HG02588 (cell line): ENCODE data around the gene MAPKAPK3.

Source experiments
- ATAC-seq: cut with Tn5 transposase; IDR thresholded peaks from one replicate; pipeline ENCODE4 v1.9.1; 2021; ENCODE audit warnings: mild to moderate bottlenecking, moderate library complexity; ENCODE audit not compliant: unreplicated experiment

Gene MAPKAPK3

DNA sequence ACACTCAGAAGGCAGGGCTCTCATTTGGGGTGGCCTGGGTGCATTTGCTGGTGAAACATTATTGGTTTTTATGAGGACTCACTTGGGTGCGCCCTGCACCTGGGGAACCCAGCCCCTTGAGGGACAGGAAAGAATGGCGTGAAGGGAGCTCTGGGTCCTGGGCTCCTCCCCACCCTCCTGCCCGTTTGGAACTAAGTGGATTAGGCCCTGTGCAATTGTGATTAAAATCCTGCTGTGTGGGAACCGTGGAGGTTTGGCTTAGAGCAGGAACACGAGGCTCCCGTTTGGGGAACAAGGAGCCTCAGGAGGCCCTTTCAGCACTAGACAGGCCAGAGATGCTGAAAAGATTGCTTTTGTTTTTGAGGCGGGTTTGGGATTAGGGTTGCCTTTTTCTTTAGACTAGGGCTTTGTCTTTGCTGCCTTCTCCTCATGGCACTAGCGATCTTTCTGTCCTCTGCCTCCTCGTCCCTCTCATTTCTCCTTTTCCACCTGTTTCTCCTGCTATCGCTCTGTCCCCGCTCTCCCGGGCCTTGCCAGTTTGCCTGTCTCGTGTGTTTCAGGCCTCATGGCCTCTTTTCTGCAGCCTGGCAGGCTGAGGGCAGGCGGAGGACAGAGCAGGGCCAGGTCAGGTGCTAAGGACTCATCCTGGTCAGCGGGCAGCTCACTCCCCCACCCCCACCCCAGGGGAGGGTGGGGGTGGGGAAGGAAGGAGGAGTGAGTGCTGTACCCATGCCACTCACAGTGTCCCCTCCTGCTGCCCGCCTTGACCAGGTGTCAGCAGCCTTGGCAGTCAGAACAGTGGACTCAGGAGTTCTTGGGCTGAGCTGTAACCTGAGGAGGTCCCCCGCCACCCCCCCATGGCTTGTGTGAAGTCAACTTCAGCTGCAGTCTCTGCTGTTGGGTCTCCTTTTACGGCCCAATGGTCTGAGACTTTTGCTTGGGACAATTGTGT lies 8.6 kb downstream of the MAPKAPK3 start:
- ATAC-seq = no peak

DNA sequence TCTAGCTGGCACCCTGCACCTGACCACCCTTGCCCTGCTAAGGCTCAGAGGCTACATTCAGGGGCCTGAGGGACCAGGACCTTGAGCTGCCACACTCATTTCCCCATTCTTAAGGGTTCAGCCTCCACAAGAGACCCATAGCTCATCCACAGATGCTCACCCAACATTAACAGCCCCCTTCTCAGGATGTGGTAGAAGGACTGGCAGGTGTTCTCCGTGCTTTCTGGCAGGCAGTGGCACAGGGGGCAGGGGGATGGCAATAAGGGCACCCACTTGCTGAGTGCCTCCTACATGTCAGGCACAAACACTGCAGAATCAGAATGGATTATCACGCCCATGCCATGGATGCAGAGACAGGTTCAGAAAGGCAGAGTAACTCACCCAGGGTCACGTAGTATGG lies 9.4 kb downstream of the MAPKAPK3 start:
- ATAC-seq = no peak

DNA sequence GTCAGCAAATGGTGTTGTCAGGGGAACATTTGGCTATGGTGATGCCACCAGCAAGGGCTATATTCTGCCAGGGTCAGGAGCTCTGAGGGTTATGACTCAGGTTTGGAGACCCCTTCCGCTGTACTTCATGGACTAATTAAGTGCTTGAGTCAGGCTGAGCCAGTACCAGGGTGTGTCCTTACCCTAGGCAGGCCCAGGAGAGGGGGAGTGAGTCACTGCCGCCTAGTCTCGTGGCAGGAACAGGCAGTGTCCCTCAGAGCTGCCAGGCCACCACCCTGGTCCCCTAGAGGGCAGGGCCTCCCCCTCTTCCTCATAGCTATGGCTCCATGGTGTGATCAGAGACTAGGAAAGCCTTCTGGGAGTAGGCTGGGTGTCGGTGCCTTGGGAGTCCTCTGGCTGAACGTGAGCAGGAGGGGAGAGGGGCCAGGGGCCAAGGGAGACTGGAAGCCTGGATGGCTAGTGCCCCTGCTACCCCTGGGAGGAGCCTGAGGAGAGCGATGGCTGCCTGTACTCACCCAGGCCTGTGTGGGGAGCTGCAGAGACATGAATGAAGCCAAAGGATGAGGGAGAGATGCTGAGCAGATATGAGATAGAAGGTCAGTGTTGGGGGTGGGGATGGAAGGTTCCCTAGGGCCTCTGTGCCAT lies 10.6 kb downstream of the MAPKAPK3 start:
- no peak for ATAC-seq

DNA sequence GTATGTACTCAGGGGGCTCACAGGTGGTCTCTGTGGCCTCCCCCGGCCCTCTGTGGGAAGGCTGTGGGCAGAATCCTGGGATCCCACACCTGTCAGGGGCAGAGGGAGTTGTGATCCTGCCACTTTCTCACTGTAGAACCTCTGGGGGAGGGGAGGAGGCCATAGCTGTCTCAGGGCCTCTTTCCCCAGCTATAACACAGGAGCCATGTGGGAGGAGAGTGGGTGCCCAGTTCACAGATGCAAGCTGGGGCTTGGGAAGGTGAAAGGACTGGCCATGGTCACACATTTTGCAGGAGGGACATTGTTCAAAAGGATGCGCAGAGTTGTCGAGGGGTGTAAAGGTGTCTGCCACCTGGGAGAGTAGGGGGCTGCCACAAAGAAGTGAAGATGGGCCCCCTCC lies 11.7 kb downstream of the MAPKAPK3 start:
- ATAC-seq = no peak

DNA sequence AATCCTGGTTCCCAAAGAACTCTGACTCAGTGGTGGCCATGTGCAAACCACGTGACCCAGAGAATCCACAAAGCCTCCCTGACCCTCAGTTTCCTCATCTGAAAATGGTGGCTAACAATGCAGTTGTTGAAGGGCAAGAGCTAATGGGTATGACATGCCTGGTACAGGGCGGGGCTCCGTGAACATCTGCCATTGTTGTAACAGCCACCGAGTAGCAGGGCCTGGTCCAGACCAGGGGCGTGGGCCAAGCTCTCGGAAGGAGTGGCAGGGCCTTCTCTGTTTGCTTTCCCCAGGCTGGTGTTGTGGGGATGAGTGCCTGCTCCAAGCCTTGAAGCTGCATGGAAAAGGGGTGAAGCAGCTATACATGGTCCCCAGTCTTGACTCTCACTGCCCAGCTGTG lies 13.4 kb downstream of the MAPKAPK3 start:
- no peak for ATAC-seq

DNA sequence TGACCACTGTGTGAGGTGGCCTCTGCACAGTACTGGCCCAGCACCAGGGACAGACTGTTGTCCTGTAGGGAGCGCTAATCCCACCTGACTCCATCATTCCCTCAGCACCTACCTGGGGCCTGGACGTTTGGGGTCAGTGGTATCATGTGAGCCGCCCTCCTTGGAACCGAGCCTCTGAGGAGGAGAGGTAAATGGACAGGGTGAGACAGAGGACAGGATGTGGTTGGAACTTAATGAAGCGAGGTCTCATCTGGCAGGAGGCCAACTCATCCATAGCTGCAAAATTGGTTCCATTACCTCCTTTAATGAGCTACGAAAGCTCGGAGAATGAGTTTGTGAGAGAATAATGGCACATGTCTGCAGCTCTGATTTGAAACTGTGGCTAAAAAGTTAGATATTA lies 13.9 kb downstream of the MAPKAPK3 start:
- no peak for ATAC-seq

DNA sequence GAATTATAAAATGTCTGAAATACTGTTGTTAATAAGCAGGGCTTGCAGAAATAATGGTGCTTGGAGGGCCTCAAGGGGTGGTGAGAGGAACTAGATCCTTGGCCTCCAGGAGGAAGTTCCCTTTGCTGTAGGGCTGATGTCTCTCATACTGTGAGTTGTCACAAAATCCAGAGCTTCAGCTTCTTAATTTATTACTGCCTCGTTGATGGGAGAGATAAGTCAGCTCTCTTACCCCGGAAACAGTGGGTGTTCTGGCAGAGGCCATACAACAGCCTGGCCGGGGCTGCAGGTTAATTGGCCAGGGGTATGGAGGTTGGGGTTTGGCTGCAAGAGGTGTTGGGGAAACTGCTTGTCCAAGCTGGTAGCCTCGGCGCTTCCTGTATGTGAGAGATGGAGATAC lies 15.5 kb downstream of the MAPKAPK3 start:
- ATAC-seq = no peak

DNA sequence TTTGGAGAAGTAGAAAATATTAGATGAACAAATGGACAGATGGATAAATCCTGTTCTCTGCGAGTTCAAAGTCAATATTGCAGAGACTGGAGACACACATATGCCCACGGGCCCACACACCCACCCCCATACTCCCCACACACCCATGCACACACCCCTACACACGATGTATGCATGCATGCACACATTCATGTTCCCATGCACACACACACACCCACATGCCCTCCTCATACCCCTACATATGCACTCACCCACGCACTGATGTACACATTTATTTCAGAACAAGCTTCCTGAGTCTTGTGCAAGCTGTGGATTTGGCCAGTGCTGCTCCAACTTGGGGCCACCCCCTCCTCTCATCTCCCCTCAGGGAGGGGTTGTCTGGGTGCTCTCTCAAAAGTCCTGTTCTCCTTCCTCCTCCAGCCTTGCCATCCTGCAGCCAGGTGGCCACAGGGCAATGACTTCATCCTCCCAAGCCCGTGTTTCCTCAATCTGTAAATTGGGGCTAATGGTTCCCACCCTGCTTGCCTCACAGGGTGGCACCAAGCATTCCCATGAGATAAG lies 16.4 kb downstream of the MAPKAPK3 start:
- ATAC-seq = no peak

DNA sequence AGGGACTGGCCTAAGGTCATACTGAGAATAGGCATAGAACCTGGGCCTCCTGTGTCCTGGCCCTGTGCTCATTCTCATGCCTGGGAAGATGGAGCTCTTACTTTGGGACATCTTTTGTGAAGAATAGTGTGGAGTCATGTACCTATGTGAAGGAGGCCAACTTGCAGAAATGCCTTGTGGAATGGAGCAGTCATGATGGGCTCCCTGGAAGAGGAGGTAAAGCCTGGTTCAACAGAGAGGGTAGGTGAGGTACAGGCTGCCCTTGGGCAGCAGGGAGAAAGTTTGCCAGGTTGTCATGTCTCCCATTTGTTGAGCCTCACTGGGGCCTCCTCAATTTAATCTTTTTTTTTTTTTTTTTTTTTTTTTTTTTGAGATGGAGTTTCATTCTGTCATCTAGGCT lies 18.1 kb downstream of the MAPKAPK3 start:
- no peak for ATAC-seq

DNA sequence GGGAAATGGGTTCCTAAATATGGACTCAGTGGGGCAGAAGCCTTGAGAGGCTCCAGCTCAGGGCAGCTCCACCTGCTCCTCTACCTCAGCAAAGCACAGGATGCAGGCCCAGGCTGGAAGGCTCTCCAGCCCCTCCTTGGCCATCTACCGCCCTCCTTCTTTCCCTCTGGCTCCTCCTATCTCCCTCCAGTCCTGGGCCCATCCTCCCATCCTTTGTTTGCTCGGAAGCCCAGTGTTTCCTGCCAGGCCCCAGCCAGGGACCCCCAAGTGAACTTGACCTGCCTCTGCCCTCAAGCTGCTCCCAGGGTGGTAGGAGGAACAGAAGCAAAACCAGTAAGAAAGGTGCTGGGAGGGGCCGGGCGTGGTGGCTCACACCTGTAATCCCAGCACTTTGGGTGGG lies 20.1 kb downstream of the MAPKAPK3 start:
- no peak for ATAC-seq

DNA sequence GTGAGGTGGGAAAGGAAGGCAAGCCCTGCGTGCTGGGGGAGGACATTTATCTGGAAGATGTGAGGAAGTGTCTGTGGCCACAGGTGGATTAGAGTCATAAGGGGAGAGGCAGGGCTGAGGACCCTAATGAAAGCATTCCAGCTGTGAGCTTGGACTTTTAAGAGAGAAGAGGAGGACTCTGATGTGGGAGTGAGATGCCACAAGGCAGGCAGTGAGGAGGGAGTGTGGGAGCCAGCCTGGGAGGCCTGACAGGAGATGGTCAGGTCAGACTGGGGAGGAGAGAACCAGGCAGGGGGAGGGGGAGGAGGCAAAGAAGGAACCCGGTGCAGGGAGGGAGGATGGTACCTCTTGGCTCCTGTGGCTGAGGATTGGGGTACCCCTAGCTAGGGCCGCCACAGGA lies 21.0 kb downstream of the MAPKAPK3 start:
- ATAC-seq = no peak

DNA sequence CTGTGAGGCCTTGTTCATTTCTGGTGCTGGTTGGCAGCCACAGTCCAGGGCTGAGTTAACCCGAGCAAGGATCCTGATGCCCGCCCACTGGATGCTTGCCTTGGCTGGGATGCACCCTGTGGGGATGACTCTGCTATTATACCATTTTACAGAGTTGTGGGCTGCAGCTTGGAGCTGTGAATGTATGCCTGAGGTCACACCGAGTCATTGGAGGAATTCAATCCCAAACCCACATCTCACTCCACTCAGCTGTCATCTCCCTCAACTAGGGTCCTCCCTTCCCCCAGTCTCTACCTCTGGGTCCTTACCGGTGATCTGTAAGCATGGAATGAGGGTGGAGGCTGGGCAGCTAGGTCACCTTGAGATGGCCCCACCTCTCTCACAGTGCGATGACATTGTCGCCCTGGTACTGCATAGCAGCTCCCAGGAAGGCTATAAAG lies 22.1 kb downstream of the MAPKAPK3 start:
- ATAC-seq = no peak

DNA sequence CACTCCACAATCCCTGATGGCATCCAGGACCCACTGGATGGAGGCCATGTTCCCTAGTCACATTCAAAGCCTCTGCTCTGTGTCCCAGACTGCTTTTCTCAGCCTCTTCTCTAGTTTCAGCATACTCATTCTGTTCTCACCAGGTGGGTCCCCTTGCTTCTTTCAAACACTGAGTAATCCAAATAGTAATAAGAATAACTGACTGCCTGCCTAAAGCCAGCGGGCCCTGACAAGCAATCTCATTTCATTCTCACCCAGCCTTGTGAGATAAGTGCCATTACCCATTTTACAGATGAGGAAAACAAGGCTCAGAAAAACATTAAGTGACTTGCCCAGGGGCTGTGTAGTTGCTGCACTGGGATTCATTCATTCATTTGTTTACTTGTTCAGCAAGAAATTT lies 25.4 kb downstream of the MAPKAPK3 start:
- no peak for ATAC-seq

DNA sequence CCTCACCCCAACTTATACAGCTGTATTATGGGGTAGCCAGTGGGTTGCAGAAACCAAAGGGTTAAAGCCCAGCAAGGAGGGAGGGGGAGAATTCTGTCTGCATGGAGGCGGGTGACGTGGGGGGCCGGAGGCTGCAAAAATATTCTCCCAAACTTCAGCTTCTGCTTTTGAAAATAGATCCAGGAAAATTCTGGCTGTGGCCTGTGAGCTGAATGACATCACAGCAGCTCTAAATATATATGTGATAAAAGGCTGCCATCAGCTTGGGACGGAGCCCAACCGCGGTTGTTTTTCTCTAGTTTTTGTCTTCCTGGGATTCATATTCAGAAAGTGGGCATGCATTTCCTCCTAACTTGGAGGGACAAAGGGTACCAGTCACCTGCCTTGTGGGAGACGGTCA lies 27.6 kb downstream of the MAPKAPK3 start:
- no peak for ATAC-seq

DNA sequence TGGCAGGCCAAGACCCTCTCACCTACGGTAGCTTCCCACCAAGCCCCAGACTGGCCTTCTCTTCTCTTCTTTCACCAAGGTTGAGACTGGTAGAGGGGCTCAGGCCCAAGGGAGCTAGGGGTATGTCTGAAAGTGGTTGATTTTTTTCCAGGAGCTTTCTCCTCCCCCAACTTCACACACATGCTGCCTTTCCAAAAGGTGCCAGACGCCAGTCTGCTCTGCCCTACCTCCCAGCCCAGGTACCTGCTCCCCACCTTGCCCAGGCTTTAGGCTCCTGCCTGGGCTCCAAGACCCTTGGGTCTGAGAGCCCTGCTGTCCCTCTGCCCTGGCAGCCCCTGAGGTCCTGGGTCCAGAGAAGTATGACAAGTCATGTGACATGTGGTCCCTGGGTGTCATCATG lies 28.4 kb downstream of the MAPKAPK3 start:
- no peak for ATAC-seq

DNA sequence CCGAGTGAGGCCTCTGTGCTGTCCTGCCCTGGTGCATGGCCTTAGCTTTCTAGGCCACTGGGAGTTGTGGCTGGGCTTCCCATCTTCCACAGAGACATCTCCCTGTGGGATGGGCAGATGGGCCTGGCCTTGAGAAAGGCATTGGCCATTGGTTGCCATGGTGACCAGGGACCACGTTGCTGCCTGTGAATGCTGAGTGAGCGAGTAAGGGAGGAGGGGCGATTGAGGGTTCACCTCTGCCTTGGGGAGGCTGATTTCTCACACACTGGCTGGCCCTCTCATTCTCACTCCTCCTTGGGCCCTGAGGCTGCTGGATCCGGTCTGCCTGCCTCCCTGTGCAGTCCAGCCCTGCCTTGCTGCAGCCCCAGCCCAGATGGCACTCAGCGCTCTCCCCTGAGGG lies 31.4 kb downstream of the MAPKAPK3 start:
- ATAC-seq = no peak

DNA sequence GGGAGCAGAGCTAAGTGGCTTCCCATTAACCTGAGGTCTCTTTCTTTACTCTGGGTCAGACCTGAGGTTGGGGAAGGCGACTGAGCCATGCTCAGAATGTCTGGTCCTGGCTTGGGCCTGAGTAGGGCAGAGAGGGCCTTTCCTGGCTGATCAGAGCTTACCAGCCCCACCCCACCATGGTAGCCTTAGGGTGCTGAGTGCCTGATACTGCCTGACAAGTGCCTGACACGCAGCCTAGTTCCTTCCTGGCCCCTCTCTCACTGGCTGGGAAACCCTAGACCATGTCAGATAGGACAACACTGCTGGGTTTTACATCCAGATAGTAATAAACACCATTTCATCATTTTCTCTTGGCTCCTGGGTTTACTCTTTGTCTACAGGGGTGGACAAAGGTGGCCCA lies 32.0 kb downstream of the MAPKAPK3 start:
- no peak for ATAC-seq

DNA sequence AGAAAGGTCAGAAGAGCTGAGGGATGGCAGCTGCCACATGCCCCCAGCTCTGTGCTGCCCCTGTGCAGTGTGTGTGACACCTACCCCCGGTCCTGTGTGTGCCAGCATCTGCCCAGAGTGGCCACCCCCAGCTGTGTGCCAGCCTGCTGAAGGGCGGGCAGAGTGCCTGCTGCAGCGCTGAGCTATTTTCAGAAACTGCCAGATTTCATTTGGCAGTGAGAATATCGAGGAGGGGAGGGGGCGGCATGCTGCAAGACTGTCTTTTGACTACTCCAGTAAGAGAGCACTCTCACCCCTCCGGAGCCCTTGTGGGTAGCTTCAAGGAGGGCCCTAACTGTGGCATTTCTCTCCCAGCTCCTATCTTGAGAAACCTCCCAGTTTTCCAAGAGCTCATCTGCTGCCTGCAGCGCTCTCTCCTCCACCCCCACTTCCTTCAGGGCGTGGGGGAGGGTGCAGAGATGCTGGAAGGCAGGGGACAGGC lies 32.5 kb downstream of the MAPKAPK3 start:
- no peak for ATAC-seq

DNA sequence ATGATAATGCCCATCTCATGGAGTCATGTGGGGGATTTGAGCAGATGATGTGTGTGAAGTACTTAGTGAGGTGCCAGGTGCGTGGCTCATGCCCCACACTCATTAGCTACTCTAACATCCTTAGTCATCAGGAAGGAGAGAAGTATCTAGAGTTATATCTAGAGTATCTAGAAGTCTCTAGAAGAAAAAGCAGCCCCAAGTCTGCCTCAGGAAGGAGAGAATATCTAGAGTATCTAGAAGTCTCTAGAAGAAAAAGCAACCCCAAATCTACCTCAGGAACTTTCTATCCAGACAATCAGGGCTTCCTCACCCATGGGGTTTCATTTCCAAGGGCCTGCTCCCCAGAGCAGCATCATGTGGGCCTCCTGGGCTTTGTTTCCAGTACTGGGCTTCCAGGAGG lies 33.1 kb downstream of the MAPKAPK3 start:
- ATAC-seq = no peak

DNA sequence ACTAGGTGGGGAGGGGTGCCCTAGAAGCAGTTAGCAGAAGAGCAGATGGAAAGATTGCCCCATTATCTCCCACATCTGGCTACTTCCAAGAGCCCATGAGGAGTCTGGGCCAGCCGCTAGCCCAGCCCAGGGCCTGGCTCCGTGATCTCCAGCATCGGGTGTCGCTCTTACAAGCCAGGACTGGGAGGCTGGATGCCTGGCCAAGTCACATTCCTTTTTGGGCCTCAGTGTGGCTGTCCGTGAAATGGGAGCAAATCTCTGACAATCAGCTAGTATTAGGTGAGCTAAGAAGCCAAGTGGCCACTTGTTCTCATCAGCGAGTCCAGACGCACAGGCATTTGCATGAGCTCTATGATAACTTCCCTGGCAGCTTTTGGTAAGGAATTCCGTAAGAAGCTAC lies 34.5 kb downstream of the MAPKAPK3 start:
- no peak for ATAC-seq

DNA sequence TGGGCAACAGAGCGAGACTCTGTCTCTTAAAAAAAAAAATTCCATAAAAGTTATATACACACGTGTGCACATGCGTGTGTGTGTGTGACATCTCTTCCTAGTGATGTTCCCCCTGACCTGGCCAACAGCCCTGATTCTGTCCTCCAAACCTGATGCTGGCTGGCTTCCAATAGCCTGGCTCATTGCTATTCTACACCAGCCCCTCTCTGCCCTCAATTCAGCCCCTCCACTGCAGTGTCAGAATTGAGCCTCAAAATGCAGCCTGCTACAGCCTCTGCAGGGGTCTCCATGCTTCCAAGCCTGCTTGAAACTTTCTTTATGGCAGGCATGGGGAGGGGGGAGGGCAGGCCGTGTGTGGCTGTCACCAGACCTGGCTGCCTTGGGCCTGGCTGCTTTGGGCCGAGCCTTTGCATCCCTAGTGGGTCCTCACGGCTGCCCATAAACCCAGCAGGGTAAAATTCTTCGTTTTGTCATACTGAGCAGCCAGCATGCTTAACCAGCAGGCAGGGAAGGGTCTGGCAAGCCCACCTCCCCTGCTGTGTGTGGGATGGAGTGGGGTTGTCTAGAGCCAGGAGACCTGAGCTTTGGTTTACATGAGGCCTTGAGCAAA lies 35.1 kb downstream of the MAPKAPK3 start:
- no peak for ATAC-seq
